HG03064 (cell line): Measurements from ENCODE around the gene LPIN3.

Experiments used
- ATAC-seq: cut with Tn5 transposase; IDR thresholded peaks from one replicate; pipeline ENCODE4 v1.9.1; 2021; ENCODE audit warnings: low read depth; ENCODE audit not compliant: unreplicated experiment

The LPIN3 gene

GRCh38 chr20:41364967-41365765 lies 24.5 kb downstream of the LPIN3 start:
- ATAC-seq: no peak

- ATAC-seq: no peak
Observed at GRCh38 chr20:41365777-41366545, 25.3 kb downstream of the LPIN3 start.

- ATAC-seq: no peak
Observed at GRCh38 chr20:41366546-41367392, 26.1 kb downstream of the LPIN3 start, which contains the start of gene EMILIN3. EMILIN3 (minus strand) TSS chr20:41366818; CDS start chr20:41366634, 184 bp downstream.

- no peak for ATAC-seq
Observed at GRCh38 chr20:41367393-41367695, 26.7 kb downstream of the LPIN3 start.

- no peak for ATAC-seq
Observed at GRCh38 chr20:41367956-41368355, 27.3 kb downstream of the LPIN3 start.

- no peak for ATAC-seq
Observed at GRCh38 chr20:41369673-41370072, 29.1 kb downstream of the LPIN3 start.

GRCh38 chr20:41370176-41370575 lies 29.6 kb downstream of the LPIN3 start:
- no peak for ATAC-seq

GRCh38 chr20:41371371-41371770 lies 30.8 kb downstream of the LPIN3 start:
- no peak for ATAC-seq

GRCh38 chr20:41373251-41373783 lies 32.7 kb downstream of the LPIN3 start:
- no peak for ATAC-seq

GRCh38 chr20:41373931-41374920 lies 33.6 kb downstream of the LPIN3 start:
- ATAC-seq: no peak

- ATAC-seq: no peak
Observed at GRCh38 chr20:41375846-41376245, 35.2 kb downstream of the LPIN3 start.

- no peak for ATAC-seq
Observed at GRCh38 chr20:41376349-41376748, 35.7 kb downstream of the LPIN3 start.

GRCh38 chr20:41377275-41377674 lies 36.7 kb downstream of the LPIN3 start:
- ATAC-seq: no peak

GRCh38 chr20:41379551-41379950 lies 38.9 kb downstream of the LPIN3 start:
- ATAC-seq: no peak

- no peak for ATAC-seq
Observed at GRCh38 chr20:41380551-41381193, 40.1 kb downstream of the LPIN3 start.

- no peak for ATAC-seq
Observed at GRCh38 chr20:41382791-41383305, 42.2 kb downstream of the LPIN3 start.

GRCh38 chr20:41386502-41387427 lies 46.1 kb downstream of the LPIN3 start:
- no peak for ATAC-seq

- no peak for ATAC-seq
Observed at GRCh38 chr20:41387444-41387851, 46.8 kb downstream of the LPIN3 start.
